GM21447 (cell line): ENCODE data around the gene PRSS21.

Source experiments
- ATAC-seq: cut with Tn5 transposase; IDR thresholded peaks from one replicate; pipeline ENCODE4 v1.9.1; 2021; ENCODE audit not compliant: unreplicated experiment

Gene PRSS21

GRCh38 chr16:2803545-2804195, 13.4 kb upstream of the PRSS21 start:
- ATAC-seq: no peak

GRCh38 chr16:2804728-2805127, 12.3 kb upstream of the PRSS21 start:
- no peak for ATAC-seq

DNA sequence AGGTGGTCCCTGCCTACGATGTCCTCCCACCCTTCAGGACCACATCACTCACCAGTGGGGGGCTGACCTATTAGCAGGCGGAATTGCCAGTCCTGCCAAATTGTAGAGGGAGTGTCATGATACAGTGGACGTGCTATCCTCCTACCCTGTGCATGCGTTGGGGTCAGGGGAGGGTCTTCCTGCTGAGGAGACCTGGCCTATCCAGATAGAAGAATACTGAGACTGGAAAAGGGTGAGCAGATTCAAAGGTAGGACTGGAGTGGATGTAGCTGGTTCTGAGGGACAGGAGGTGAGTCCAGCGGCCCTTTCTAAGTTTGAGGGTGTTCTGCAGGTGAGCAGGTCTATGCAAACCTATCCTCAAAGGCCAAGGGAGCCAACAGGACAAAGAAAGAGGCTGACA, 10.8 kb upstream of the PRSS21 start:
- ATAC-seq: no peak

DNA sequence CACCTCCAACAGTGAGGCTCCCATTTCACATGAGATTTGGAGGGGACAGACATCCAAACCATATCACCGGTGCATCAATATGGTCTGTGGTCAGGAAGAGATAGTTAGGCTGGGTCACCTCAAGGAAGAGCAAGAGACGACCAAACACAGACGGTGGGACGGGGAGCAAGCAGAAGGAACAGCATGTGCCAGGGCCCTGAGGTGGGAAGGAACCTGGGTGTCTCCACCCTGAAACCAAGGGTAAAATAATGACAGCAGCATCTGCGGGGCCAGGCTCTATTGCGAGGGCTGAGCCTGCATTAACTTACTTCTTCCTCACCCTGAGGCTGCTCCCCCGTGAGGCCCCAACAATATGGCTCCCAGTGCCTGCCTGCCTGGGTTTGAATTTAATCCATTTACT, 8.9 kb upstream of the PRSS21 start:
- ATAC-seq: no peak

DNA sequence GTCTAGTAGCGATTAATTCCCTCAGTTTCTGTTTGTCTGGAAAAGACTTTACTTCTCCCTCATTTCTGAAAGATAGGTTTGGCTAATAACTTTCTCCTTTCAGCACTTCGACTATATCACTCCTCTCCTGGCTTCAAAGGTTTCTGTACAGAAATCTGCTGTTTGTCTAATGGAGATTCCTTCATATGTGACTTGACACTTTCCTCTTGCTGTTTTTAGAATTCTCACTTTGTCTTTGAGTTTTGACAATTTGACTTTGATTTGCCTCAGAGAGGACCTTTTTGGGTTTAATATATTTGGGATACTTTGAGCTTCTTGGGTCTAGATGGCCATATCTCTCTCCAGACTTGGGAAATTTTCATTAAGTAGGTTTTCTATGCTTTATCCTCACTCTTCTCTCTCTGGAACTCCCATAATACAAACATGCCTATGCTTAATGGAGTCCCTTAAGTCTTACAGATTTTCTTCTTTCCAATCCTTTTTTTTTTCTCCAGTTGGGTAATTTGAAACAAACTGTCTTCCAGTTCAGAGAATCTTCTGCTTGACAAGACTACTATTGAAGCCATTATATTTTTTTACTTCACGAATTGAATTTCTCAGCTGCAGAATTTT, 7.8 kb upstream of the PRSS21 start:
- ATAC-seq: no peak

DNA sequence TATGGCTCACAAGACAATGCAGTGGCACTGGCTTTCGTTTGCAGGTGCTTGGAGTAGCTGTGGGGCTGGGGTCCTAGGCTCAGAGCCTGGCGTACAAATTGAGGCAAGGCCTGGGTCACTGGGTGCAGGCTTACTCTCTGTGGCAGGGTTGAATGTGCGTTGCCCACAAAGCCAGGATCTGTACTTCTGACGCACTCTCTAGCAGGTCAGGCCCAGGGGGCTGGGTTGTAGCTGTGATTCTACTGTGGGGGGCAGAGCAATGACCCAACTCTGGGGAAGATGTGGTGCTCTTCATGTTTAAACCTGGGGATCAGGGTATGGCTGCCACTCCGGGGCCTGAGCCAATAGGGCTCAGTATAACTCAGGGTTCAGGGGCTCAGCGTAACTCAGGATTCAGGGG, 6.4 kb upstream of the PRSS21 start:
- ATAC-seq: no peak

- no peak for ATAC-seq
These were observed 5.2 kb upstream of the PRSS21 start for GRCh38 chr16:2811703-2812471.

- ATAC-seq: no peak
These were observed 3.2 kb upstream of the PRSS21 start for GRCh38 chr16:2813771-2814221.

- no peak for ATAC-seq
These were observed 2.3 kb upstream of the PRSS21 start for GRCh38 chr16:2814551-2815298.

- no peak for ATAC-seq
These were observed 1.7 kb upstream of the PRSS21 start for GRCh38 chr16:2815299-2815771.

DNA sequence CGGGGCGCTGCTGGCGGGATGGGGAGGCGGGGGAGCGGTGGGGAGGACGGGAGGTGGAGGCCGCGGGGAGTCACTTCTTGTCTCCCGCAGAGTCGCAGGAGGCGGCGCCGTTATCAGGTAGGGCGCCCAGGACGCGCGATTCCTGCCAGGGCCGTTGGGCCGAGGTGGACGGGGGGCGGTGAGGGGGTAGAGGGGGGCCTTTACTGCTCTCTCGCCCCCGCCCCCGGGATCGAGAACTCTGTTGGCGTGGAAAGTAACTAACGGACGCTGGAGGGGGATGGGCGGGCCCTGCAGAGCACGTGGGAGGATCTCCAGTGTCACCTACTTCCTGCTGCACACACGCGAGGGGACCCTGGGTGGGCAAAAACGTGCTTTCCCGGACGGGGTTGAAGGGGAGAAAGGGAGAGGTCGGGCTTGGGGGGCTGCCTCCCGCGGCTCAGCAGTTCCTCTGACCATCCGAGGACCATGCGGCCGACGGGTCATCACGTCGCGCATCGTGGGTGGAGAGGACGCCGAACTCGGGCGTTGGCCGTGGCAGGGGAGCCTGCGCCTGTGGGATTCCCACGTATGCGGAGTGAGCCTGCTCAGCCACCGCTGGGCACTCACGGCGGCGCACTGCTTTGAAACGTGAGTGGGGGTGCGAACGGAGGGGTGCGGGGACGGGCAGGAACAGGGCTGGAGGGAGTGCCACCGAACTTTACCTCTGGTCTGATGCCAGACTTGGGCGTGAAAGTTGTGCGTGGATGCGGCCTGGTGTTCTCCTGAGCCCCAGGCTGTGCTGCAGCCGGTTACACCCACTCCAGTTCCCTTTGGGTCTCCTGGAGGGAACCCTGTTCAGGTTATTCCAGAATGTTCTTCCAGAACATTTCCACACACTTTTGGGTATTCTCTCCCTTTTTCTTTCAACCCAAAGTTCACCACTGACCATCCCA, 569 bp downstream of the PRSS21 start:
- no peak for ATAC-seq

GRCh38 chr16:2818272-2818876, 1.3 kb downstream of the PRSS21 start:
- ATAC-seq: no peak

GRCh38 chr16:2819179-2819938, 2.3 kb downstream of the PRSS21 start:
- no peak for ATAC-seq

DNA sequence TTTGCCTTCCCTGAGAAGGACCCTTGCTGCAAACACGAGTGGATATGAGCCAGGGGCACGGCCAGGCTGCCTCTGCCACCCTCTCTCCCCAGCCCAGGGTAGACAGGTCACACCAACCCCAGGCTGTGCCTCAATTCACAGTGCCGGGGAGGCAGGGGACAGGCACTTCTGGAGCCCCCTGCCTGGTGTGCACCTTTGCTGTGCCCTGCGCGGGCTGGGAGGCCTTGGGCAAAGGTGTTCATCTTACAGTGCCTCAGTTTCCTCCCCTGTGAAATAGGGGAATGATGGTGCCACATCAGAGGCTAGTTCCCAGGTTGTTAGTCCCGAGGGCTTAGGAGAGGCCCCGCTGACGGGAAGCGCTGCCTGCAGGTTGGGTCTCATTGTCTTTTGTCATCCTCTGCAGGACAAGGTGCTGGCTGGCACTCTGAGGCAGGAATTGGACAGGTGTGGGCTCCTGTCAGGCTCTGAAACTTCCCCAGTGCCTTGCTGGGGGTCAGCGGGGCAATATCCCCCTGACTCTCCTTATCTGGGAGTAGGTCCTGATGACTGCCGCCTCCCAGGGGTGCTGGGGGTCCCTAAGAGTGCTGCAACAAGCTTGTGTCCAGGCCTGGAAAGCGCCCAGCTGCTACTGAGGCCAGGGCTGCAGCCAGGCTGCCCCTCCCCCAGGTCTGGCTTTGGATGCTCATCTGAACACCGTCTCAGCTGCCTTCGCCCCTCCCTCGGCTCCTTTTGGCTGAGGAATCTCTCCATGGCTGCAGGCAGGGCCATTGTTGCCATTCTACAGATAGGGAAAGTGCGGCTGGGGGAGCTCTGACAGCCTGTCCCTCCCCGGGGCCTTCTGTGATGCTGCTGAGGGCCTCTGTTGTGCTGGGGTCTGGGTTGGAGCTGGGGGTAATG, 3.1 kb downstream of the PRSS21 start:
- no peak for ATAC-seq

- no peak for ATAC-seq
These were observed 3.9 kb downstream of the PRSS21 start for GRCh38 chr16:2820836-2821486.

GRCh38 chr16:2821487-2822157, 4.6 kb downstream of the PRSS21 start:
- no peak for ATAC-seq

DNA sequence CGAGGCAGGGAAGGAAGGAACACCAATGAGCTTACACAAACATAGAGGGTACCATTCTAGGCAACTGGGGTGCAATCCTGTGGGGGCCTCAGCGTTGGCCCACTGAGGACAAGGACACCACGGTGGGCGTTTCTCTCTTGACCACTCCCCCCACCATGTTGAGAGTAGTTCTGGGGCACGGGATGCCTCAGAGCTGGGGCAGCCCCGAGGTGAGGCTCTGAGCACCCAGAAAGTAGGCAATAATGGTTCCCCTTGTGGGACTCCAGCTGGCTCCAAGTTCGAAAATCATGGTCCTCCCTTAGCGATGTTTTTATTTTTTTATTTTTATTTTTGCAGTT, 5.1 kb downstream of the PRSS21 start:
- no peak for ATAC-seq
